Subcutaneous adipose tissue (tissue), 4 donors: ENCODE results near the gene ZNF497. TPM values are rescaled to one million over a fixed set of nuclear protein-coding genes. Genes with fewer than 3 reads are reported as not detected.

ENCODE experiments used
- CTCF ChIP-seq: fragments of 450-650 bp; IDR thresholded peaks from one replicate; pipeline ENCODE4 v1.5.1; 2016; ENCODE audit warnings: low read depth, mild to moderate bottlenecking, control low read depth, antibody characterized with exemption, moderate library complexity
- total RNA-seq, 4 donors: library from RNA; depleted of rRNA; stranded (reverse); fragments of >200 nt; gene quantifications; one replicate each; pipeline ENCODE4 v1.1.0, GENCODE V29; 2016

The ZNF497 gene
- total RNA-seq, 4 donors from 2014 or later, result 0.51 to 4.1 (median 0.88) TPM; not detected in 1

DNA sequence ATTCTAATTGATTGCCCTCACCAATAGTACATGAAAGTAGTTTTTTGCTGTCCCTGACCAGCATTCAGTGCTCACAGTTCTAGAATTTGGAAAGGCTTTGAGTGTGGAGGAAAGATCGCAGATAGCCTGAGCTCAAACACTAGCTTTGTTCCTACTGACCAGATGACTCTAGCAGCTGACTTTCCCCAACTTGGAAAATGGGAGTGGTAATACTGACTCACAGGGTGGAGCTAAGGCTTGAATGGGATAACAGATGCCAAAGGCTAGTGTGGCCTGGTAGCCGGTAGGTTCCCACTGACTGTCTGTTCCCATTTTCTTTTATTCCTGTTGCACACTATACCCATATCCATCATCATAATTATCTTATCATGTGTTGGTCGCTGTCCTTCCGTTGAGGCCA is 32.1 kb downstream of the ZNF497 start:
- TF ChIP-seq CTCF, result no peak

DNA sequence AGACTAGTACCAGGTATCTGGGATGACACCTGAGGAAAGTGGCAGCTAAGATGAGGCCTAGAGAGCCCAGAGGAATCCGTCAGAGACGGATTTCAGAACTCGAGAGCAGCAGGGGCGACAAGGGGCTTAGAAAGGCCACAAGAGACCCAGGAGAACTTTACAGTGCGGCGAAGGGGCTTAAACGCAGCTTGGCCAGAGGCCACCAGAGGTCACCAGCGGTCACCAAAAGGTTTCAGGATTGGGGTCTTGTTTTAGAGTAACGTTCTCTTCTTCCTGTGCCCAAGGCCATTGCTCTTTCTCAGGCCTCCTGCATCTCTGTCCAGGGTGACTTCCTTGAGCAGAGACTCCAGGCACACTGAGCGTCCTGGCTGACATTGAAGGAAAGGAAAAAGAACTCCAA is 33.6 kb downstream of the ZNF497 start:
- no peak for TF ChIP-seq CTCF

DNA sequence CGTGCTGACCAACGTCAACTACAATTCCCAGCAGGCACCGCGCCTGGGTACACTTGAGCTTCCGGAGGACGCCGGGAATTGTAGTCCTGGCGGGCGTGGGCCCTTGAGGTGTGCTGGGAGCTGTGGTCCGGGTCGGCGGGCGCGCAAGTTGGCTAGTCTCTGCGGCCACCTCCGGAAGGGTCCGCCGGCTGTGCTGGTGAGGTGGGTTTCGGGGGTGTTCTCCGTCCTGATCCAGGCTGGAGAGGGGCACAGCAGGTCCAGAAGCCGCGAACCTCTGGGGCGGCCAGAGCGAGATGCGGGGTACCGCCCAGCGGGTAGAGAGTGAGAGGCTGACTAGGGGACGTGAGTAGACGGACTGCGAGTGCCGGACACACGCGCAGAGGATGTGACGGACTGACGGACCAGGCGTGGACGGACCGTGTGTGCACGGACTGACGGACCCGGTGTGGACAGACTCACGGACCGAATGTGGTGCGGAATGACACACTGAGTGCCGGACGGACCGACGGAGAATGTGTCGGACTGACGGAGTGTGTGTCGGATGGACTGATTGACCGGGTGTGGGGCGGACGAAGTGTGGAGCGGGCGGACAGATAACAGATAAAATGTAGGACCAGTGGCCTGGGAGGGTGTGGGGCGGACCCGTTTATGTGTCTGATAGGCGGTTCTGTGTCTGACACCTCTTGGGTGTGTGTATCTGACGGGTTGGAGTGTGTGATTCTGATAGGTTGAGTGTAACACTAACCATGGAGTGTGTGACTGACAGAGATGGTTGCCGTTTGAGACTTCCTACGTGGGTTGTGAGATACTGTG is 35.4 kb downstream of the ZNF497 start, which contains the start of gene ZSCAN22:
TSS of gene ZSCAN22 (plus strand) at position 81 of the 813 bp plus-strand sequence. CDS start 7,809 bp downstream, outside the sequence.
- no peak for TF ChIP-seq CTCF

- TF ChIP-seq CTCF, result no peak
Measured at GRCh38 chr19:58326501-58326913, 36.0 kb downstream of the ZNF497 start.

- TF ChIP-seq CTCF, result no peak
Measured at GRCh38 chr19:58325311-58326022, 37.1 kb downstream of the ZNF497 start.

GRCh38 chr19:58319241-58319640 is 43.3 kb downstream of the ZNF497 start:
- no peak for TF ChIP-seq CTCF

DNA sequence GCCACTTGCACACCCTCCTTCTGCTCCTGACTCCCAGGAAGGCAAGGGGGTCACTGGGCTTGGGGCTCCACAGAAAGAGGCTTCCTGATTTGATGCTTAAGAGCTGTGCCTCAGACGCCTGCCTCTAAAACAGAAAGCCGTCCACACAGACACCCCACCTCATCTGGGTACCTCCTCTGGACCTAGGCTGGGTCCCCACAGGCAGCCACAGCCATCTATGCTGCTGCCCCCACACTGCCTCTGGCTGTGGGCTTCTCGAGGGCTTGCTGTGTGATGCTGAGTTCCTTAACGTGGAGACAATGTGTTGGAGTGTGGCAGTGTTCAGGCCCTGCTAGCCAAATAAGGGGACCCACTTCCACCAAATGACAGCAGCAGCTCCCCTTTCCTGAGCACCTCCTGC is 44.3 kb downstream of the ZNF497 start:
- TF ChIP-seq CTCF, result no peak
